Right renal pelvis (tissue), 4 donors: ENCODE data around the gene ITGA1. TPM values are rescaled to one million over a fixed set of nuclear protein-coding genes. Genes with fewer than 3 reads are reported as not detected.
"Not testable (repeated sequence)": the region's sequence is repeated elsewhere in the genome, so short reads cannot be mapped to it uniquely, and the experiment has no call there.

Experiments
- DNase-seq, 4 donors: peaks; one replicate each; pipeline ENCODE4 v3.0.0-alpha.2; 2013; ENCODE audit warnings: low read depth in 4 of 4, low spot score in 3 of 4, missing footprints in 1 of 4
- polyA plus RNA-seq, 4 donors: library from polyadenylated mRNA; unstranded; fragments of 120-200 nt; gene quantifications; one replicate each; pipeline ENCODE4 v1.2.1, GENCODE V29; 2013; ENCODE audit not compliant: insufficient read length in 4 of 4

ITGA1 gene
- 10 to 100 TPM; 47.6 to 63.5 (median 58.8) TPM for polyA plus RNA-seq

DNA sequence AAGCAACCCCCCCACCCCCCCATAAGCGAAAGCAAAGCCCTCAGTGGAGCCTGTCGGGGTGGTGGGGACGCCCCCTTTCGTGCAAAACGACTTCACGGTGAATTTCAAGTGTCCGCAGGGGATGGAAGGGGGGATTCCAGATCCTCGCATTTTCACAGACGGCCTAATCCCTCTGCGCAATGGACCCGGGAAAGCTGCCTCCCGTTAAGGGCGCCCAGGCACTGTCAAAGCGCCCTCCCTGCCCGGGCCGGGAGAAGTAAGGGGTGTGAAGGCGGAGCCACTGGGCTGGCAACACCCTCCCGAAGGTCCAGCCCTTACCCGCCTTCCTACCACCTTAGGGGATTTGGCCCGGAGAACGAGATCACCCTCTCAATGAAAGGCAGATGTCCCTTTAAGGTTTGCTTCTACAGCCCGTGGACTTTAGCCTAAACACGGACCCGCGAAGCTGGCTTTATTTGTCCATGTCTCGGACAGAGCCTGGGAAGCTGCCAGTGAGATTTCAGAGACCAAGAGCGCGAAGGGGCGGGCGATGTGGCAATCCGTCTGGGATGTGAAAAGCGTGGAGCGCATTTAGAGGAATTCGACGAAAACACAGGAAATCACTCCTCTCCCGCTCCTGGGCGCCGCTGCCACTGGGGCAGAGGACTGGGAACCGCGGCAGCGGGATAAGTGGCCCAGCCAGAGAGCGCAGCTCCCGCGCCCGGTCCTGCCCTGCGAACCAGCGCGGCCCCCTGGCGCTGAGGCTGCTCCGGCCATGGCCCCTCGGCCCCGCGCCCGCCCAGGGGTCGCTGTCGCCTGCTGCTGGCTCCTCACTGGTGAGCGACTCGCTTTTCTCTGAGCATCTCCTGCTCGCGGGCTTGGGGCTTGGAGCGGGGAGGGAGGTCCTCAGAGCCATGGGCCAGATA, at the start of gene ITGA1, which contains the start of gene PELO:
Gene ITGA1, plus strand, starts transcription at position 317 of the 905 bp plus-strand sequence. Its CDS starts 438 bp downstream, at position 755.
Gene PELO, plus strand, starts transcription at position 317 of the 905 bp plus-strand sequence. CDS start 12,479 bp downstream, outside the sequence.
- peak; percentile 63 to 76 (median 66) for DNase-seq

DNA sequence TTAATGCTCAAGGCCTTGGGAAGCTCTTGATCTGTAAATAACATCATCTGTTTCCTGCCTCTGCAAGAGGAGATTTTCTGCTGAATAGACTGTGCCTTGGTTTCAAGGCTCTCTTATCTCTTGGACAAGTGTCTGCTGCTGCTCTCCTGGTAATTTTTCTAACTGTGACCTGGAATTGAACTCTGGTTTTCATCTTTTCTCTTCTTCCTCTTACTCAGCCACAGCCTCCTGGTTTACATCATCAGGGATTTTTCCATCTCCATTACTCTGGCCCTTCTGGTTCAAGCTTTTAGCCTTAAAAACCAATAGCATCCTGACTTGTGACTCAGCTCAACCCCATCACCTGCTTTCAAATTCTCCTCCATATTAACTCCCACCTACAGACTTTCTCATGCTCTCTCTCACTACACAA, 49.6 kb upstream of the ITGA1 start:
- no peak for DNase-seq

DNA sequence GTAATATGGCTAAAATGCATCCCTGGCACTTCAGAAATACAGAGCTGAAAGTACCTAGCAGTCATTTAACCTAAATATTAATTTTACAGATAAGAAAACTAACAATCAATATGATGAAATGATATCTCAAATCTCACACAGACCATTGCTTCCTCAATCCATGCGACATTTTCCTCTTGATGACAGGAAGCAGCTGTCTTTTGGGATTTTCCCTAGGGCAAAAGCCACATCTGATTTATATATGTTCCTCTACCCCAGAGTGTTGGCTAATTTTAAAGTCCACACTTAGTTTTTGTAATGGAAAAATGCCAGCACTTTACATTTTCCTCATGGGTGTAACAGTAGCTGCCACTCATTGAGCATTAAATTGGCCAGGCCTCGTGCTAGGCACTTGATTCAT, 47.7 kb upstream of the ITGA1 start:
- no peak for DNase-seq

DNA sequence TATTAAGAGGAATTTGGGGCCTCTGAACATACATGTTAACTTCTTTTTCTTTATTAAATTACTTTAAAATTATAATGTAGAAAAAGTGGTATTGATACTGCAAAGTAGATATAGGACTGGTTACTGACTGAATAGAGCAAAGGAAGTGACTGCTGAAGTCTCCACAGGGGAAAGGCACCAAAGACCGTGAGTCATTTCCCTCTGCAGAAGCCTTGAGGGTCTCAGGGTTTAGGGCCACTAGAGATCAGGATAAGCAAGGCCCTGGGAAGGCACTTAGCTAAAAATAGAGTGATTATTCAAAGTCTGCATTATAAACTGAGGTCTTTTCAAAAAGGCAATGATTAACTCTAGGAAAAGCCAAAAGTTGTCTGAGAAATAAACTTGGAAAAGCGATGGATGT, 44.7 kb upstream of the ITGA1 start:
- DNase-seq = no peak

DNA sequence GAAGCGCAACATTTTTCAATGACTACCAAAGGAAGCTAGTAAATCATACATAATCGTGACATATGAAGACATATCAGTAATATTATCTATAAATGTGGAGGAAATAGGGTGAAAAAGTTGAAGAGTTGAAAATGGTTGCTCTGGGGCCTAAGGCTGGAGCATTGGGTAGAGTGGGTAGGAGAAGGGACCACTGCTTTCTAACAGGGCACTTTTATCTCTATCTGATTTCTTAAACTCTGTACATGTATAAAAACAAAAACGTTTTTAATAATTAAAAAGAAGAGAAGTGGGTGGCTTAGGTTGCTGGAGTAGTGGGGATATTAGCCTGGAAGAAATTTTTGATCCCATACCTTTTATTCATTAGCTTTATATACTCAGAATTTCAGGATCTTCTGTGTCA, 44.2 kb upstream of the ITGA1 start:
- DNase-seq = no peak

DNA sequence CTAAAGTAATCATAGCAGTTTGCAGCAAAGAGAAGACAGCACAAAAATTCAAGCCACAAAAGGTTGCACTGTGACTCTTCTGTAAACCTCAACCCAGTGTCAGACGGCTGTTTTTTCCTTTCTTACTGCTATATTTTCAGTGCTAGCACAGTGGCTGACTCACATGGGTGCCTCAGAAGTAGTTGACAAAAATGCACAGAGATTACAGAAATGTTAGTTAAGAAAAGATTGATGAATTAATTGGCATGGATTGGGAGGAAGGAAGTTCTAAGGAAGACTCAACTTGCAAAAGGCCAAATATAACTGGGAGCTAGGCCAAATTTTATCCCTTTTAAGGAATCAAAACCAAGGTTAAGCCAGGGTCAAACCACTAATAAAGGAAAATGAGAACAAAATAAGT, 43.7 kb upstream of the ITGA1 start:
- no peak for DNase-seq

DNA sequence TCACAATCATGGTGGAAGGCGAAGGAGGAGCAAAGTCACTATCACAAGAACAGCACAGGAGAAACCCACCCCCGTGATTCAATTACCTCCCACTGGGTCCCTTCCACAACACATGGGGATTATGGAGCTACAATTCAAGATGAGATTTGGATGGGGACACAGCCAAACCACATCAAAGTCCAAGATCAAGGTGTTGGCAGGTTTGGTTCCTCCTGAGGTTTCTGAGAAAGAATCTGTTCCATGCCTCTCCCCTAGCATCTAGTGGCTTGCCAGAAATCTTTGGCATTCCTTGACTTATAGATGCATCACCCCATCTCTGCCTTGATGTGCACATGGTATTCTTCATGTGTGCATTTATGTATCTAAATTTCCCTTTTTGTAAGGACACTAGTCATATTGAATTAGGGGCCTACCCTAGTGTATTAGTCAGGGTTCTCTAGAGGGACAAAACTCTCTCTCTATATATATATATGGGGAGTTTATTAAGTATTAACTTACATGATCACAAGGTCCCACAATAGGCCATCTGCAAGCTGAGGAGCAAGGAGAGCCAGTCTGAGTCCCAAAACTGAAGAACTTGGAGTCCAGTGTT, 42.8 kb upstream of the ITGA1 start:
- not testable (repeated sequence) for DNase-seq

DNA sequence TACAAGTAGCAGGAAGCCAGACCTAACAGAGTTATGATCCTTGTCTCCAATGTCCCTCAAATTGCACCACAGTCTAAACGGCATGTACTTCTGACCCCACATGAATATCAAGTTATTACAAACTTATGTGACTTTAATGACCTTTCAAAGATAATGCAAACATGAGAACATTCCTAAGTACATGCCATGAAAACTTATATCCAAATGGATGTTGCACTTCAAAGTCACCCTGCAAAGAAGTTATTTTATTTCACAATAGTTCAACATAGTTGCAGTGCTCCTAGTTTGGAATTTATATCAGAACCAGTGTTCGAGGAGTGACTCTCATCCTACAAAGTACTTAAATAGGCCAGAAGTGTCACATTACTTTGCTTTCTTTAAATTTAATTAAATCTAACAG, 41.2 kb upstream of the ITGA1 start:
- no peak for DNase-seq

DNA sequence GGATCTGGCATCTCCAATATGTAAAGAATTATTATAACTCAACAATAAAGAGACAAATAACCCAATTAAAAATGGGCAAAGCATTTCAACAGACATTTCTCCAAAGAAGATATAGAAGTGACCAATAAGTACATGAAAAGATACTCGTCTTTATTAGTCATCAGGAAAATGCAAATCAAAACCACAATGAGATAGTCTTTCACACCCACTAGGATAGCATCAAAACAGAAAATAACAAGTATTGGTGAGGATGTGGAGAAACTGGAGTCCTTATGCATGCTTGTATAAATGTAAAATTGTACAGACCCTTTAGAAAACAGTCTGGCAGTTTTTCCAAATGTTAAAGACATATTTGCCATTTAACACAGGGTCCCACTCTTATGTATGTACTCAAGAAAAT, 39.1 kb upstream of the ITGA1 start:
- DNase-seq = no peak

DNA sequence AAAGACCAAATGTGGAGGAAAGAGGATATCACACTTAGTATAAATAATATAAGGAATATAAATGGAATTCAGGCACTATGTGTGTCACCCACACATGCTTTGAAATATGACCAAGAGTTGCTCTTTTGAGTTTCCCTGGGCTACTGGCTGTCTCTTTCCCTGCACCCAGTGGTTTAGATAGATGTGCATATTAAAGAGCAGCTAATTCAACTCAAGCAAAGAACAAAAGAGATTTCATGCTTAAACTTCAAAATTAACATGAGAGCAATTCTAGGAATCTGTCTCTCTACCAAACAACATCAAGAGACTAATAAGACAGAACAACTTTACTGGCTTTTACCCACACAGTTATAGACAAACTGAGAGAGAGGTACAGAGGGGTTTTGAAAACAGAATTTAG, 38.0 kb upstream of the ITGA1 start:
- no peak for DNase-seq

DNA sequence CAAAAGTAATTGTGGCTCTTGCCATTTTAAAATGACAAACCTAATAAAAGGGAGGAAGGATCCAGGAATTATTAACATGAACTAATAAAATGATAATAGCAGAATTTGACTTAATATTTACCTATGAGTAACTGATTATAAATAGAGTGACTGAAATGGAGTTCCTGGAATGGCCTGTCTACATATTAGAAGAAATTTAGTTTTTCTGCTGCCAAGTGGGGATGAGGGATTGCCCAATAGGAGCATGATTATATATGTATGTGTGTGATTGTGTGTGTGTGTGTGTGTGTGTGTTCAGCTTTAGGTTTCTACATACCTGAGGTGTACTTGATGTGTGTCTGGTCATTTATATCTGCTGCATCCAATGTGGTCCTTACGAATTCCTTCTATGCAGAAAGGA, 36.6 kb upstream of the ITGA1 start:
- DNase-seq = no peak

DNA sequence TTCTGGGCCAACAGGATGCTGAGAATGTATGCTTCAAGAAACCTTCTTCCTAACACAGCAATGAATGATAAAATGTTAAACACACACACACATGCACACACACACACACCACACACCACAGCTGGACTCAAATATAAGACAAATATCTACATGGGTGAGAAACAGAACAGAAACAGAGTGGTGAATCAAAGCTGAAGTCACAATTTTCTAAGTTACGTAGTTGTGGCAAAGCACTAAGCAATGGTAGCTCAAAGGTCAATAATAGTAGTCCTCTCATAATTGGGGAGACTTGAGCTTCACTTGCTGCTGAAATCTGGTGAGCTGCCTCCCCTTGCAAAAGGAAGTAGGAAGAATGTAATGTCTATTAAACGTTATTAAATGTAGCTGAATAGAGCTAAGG, 33.7 kb upstream of the ITGA1 start:
- no peak for DNase-seq

DNA sequence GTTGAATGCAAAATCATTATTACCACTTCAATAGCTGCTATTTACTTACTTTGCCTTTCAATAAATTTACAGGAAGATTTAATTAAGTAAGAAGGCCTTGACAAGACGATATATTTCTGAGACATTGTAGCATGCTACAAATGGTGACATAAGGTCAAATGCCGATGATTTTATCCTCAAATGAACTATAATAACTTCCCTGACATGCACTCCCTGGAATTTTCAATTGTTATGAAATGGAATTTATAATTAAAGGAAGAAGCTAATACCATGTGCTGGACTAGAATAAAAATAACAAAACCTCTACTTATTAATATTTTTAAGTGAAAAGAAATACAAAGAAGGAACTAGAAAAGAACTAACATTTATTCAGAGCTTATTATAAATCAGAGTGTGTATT, 30.2 kb upstream of the ITGA1 start:
- DNase-seq = no peak

DNA sequence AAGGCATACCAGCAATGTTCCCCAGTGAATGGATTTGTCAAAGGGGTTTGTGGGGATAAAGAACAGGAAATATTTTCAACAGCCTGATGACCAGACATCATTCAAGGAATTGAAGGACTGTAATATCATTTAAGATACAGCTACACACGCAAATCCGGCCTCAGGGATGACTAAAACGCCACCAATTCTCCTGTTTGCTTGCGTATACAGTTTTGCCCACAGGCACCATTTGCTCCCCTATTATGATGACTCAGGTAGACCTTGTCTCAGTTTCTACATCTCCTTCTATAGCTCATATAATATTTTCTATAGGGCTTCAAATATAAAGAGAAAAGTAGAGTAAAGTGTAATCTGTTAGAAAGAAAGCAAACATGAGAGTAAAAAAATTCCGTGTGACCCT, 29.7 kb upstream of the ITGA1 start:
- no peak for DNase-seq

DNA sequence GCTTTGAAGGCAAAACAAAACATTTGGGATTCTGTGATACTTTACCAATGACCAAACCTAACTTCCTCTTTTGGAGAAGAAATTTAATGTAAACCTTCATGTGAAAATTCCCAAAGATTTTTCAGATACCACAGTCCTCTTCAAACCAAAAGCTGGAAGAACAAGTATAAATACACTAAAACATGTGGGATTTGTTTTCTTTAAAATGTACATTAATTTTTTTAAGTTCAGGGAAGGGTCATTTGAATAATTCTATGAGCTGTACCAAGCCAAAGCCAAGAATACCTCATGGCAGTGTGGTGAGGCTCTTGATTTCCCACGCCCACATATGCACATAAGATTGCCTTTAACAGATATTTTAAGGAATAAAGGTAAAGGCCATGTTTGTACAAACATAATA, 28.4 kb upstream of the ITGA1 start:
- DNase-seq = no peak

DNA sequence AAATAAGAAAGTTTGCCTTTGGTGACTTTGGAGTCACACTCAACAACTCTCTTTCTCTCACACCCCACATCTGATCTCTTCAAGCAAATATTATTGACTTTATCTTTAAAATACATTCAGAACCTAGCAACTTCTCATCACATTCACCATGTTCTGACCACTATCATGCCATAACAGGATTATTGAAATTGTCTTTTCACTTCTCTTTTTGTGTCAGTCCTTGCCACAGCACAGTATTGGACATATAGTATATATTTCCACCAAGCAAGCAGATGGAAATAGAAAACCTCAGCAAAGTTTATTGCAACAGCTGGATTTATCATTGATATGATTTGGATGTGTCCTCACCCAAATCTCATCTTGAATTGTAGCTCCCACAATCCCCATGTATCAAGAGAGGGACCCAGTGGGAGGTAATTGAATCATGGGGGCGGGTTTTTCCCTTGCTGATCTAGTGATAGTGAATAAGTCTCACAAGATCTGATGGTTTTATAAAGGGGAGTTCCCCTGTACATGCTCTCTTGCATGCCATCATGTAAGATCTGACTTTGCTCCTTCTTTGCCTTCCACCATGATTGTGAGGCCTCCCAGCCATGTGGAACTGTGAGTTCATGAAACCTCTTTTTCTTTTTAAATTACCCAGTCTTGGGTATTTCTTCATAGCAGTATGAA, 26.9 kb upstream of the ITGA1 start:
- DNase-seq = no peak

DNA sequence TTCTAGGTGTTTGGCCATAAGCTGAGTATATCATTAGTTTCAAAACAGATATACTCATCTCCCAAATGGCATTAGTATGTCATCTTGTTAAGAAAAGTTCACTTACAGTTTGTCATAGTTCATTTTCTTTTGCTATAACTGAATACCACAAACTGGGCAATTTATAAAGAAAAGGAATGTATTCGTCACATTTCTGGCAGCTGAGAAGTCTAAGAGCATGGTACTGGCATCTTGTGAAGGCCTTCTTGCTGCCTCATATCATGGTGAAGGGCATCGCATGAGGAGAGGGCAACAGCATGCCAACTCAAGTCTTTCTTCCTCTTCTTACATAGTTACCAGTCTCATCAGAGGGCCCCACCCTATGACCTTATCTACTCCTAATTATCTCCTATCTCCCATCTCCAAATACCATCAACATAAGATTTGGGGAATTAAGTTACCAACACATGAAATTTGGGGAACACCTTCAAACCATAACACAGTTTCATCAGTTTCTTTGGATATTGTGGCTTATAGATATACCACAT, 20.4 kb upstream of the ITGA1 start:
- no peak for DNase-seq

DNA sequence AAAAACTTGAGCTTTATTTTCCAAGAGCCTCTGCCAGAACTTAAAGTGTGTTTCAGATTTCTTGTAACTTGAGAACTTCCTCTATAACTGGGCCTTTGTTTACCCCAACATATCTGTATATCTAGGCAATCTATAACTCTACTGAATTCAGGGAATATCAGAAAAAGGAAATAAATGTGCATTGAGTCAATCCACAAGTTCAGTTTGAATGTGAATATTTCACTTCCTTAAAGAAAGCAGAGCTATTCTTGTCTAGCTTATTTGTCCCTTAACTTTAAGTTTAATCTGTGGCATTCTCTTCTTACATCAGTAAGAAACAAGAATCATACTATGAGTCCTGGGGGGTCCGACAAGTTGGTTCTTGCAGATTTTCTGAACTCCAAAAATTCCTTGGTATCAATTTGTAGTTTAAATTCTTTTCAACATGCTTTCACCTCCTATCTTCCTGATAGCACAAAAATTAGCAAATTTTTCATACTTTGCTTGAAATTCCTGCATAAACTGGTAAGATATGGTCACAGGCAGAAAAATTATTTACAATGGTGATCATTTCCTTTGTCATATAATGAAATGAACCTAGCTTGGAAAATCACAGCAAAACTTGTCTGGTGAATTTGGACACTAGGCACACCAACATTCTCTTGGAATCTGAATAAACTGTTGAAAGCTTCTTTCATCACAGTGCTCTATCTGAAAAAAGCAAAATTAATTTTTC, 19.8 kb upstream of the ITGA1 start:
- DNase-seq = no peak

DNA sequence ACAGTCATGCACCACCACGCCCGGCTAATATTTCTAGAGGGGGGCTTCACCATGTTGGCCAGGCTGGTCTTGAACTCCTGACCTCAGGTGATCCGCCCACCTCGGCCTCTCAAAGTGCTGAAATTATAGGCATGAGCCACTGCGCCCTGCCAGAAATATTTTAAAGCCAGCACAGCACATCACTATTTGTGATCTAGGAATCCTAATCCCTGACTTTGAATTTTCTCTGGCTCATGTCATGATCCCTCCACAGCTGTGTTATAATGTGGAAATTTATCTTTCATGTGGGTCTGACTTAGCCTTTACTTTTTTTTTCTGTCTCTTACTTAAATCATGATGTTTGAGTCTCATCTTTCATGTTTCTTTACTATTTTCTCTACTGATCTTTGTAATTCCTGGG, 18.7 kb upstream of the ITGA1 start:
- DNase-seq = no peak

DNA sequence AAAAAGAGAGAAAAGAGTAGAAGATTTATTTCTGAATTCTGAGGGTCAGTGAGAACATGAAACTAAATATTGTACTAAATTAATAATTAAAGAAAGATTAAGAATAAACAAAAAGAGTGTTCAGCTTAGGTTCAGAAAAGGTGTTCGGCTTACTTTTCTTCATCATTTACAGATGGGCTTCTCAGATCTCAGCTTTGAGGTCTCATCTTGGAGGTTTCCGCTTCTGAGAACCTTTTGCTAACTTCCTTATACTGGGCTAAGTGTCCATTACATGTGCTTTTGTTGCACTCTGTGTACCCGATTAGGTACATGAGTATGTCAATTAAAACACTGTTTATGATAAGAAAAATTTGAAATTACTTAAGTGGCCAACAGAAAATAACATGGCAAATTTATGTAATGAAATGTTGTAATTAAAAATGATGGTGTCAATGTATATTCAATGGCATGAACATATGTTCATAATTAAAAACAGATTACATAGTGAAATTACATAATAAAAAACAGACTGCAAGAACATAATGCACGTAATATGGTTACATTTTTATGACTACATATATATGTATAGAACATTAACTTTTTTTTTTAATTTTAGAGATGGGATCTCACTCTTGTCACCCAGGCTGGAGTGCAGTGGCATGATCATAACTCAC, 17.3 kb upstream of the ITGA1 start:
- DNase-seq = no peak
